Measurements from ENCODE around the gene SCGB3A1.

SCGB3A1 gene

DNA sequence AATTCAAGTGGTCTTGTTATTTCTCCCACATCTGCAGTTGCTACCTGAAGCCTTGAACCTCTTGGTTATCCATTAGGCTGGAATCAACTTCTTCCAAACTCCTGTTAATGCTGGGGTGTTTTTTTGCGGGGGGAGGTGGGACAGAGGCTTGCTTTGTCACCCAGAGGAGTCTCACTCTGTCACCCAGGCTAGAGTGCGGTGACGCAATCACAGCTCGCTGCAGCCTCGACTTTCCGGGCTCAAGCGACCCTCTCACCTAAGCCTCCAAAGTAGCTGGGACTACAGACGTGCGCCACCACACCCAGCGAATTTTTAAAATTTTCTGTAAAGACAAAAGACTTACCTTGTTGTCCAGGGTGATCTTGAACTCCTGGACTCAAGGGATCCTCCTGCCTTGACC, 4.4 kb downstream of the SCGB3A1 start:
- no peak for DNase-seq (ENCODE audit: low spot score)

DNA sequence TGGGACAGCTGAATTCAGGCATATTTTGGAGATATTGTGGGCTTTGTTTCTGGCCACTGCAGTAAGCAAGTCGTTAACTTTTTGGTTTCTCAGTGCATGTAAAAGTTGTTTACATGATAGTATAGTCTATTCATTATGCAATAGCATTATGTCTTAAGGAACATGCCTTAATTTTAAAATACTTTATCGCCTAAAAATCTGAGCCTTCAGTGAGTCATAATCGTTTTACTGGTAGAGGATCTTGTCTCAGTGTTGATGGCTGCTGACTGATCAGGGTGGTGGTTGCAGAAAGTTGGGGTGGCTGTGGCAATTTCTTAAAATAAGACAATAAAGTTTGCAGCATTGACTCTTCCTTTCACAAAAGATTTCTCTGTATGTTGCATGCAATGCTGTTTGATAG, 5.1 kb downstream of the SCGB3A1 start:
- no peak for DNase-seq (ENCODE audit: low spot score)

DNA sequence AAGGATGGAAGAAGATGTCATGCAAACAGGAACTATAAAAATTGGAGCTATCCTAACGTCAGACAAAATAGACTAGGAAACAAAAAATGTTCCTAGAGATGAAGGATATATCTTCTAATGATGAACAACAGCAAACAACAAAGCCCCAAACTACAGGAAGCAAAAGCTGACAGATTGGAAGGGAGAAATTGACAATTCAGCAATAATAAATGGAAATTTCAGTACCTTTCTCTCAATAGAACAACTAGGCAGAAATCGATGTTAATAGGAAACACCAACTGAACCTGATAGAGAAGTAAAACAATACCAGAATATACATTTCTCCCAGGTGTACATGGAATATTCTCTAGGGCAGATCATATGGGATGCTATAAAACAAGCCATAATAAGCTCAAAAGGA, 7.6 kb downstream of the SCGB3A1 start:
- no peak for DNase-seq (ENCODE audit: low spot score)

DNA sequence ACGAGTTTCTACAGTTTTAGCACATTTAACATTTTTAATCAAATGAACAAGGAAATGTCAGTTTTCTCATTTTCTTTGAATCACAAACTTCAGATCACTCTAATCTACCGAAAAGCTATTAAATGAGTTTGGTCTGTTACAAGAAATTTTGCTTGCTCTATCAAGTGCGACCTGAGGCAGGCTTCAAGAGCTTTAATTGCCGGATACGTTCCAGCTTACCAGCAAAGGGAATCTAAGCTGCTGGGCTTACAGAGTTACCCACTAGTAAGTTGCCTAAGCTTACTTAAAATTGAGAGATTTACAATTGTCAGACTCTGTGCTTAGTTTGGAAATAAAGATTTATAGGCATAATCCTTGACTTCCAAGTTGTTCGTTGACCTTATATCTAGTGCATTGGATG, 10.6 kb downstream of the SCGB3A1 start:
- no peak for DNase-seq (ENCODE audit: low spot score)

DNA sequence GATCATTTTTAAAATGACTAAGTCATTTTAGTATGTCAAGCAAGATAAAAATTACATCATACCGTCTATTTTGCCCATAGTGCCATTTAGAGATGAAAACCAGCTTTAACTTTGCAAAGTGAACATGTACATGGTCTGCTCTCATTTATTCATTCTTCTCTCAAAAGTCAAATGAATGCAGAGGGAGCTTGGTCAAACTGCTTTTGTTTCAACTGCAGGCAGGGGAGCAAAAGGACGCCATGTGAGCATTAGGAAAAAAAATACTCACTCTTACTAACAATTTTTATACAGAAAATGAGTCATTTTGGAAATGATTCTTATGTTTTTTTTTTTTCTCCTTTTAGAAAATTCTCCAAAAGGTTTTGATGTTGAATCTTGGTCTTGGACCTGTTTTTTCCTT, 15.7 kb downstream of the SCGB3A1 start:
- DNase-seq (ENCODE audit: low spot score): no peak

DNA sequence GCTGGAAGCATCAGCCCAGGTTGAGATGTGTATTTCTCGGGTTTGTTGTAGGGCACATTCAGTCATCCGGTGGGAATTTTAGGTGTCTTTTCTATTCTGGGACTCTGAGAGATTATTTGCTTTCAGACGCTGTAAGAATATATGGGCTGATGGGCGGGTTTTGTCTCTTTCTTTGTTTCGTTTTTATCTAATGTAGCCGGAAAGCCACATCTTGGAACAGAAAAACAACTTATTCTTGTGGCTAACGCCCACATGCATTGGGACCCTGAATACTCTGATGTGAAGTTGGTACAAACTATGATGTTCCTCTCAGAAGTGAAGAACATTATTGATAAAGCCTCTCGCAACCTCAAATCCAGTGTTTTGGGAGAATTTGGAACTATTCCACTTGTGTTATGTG, 22.4 kb downstream of the SCGB3A1 start:
- no peak for DNase-seq (ENCODE audit: low spot score)

DNA sequence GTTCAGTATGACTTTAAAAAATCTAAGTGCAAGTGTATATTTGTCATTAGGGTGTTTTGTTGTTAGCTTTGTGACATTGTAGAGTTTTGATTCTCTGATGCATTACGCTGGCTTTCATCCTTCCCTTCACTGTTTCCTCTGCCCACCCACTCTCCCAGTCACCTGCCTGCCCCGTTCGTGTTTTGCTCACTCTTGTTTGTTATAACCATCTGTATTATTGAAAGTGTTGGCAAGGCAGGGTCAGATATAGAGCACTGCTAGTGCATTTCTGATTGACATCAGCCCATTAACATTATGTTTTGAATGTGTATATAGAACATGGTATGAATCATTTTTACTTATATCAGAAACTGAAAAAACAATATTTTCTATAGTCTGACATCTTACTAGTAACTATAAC, 27.3 kb downstream of the SCGB3A1 start:
- no peak for DNase-seq (ENCODE audit: low spot score)

DNA sequence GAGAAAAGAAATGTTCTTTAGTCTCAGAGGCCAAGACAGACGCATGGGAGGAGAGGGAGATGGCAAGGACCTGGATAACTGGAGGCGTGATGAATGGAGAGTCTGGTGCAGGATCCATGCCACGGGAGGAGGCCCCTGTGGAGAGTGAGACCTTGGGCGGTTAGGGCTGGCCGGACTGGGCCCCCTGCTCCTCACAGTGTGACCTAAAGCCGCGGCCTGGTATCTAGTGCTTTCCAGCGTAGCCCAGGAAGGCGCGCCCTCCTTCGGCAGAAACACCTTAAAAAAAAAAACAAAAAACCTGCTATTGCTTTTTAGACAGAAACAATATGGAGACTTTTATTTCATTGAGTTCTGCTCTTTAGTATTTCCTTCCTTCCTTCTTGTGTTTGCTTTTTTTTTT, 33.1 kb downstream of the SCGB3A1 start:
- no peak for DNase-seq (ENCODE audit: low spot score)

DNA sequence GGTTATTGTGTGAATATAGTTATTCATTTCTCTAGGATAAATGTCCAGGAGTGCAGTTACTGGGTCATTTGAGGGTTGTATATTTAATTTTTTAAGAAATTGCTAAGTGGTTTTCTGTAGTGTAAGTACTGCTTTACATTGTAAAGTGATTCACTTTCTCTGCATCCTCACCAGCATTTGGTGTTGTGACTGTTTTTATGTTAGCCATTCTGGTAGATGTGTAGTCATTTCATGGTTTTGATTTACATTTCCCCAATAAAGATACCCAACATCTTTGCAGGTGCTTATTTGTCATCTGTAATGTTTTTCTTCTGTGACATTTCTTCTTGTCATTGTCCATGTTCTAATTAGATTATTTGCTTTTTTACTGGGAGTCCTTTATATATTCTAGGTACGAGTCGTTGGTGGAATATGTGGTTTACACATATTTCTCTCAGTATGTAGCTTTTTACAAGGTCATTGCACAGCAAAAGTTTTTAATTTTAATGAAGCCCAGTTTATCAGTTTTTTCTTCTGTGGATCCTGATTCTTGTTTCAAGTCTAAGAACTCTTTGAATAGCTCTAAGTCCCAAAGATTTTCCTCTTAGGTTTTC, 34.0 kb downstream of the SCGB3A1 start:
- no peak for DNase-seq (ENCODE audit: low spot score)

DNA sequence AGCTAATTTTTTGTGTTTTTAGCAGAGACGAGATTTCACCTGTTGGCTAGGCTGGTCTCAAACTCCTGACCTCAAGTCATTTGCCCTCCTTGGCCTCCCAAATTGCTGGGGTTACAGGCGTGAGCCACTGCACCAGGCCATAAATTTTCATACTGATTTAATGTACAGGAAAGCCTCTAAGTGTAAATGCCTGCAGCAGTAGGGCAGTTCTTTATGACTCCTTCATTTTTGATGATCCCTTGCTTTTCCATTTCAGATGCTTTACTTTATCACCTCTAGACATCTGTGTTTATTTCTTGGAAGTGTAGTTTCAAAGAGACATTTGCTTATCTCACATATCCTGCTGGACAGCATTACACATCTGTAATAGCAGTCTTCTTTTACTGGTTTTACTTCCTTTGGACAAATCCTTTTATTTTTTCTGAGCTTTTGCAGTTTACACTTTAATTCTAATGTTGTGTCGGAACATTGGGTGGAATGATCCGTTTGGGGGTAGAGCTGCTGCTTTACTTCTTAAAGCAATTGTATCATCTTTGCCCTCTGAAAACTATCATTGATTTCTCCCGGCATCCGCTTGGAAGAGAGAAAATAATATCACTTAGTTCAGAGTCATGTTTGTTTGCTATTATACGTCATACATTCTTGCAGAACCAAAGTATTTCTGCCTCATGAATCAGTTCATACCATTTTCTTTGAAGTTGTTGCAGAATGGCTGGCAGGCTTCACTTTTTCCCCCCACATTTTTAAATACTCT, 36.0 kb downstream of the SCGB3A1 start:
- no peak for DNase-seq (ENCODE audit: low spot score)

DNA sequence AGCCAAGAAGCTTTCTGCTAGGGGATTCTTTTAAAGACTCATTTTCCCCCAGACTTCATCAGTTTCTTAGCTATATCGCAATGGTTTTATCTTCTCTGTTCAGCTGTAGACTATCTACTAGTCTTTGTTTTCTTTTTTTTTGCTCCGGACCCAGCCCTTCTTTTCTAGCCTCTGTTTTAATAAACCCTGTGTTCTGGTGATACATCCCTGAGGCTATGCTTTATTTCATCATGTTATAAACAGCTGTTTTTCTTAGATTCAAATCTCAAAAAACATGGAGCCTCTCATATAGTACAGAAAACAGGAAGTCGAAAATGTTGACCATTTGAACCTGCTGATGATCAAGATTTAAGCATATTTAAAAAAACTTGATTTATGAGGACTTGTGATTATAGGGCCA, 37.8 kb downstream of the SCGB3A1 start:
- no peak for DNase-seq (ENCODE audit: low spot score)

DNA sequence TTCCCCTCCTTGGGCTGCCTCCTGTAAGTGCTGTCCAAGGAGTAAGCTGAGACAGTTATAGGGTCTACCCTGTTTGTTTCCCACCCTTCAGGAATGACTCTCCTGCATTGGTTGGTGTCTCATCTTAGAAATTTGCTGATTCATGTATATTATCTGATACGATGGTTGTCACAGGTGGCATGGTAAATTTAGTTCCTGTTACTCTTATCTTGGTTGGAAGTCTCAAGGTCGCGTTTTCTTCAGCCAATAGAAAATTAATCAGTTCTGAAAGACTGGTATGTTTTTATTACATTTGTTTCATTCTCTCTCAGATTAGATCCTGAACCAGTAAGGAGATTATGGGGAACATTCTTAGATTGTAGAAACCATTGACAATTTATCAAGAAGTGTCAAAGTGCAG, 42.7 kb downstream of the SCGB3A1 start:
- no peak for DNase-seq (ENCODE audit: low spot score)

DNA sequence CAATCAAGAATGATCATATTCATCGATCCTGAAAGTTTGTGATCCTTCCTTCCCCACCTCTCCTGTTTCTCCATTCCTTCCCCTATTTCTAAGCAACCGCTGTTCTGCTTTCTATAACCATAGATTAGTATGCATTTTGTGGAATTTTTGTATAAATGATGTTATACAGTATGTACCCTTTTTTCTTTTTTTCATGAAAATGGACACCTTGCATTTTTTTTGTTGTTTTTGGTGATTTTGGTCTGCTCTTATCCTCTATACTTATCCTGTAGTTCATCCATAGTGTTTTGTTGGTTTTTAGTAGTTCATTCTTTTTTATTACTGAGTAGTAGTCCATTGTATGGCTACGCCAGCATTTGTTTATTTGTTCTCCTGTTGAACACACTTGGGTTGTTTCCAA, 46.1 kb downstream of the SCGB3A1 start:
- DNase-seq (ENCODE audit: low spot score): no peak

DNA sequence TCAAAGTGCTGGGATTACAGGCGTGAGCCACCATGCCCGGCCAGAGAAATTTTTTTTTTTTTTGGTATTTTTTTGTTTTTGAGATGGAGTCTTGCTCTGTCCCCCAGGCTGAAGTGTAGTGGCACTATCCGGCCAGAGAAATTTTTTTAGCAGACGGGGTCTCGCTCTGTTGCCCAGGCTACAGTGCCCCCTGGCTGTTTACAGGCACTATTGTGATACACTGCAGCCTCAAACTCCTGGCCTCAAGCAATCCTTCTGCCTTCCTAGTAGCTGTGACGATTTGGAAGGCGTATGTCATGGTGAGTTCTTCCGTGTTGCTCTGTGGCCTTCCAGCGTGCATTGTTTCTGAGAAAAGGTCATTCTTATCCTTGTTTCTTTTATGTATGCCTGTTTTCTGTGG, 49.6 kb downstream of the SCGB3A1 start:
- no peak for DNase-seq (ENCODE audit: low spot score)

All from cerebellar cortex (tissue), 1 donor.